Glutamatergic neuron (in vitro differentiated cells): Measurements from ENCODE around the gene CDRT4. TPM values are rescaled to one million over a fixed set of nuclear protein-coding genes. Genes with fewer than 3 reads are reported as not detected.

Experiments
- DNase-seq: peaks from one replicate; pipeline ENCODE4 v3.0.0; 2022
- H3K27ac Mint-ChIP-seq: one replicate; pipeline ENCODE4 v1.8.0; 2020; ENCODE audit warnings: mild to moderate bottlenecking, mixed read lengths, inconsistent platforms; ENCODE audit not compliant: unreplicated experiment
- H3K27me3 Mint-ChIP-seq: one replicate; pipeline ENCODE4 v1.8.0; 2020; ENCODE audit warnings: mild to moderate bottlenecking, moderate library complexity, mixed read lengths, inconsistent platforms; ENCODE audit not compliant: unreplicated experiment
- H3K36me3 Mint-ChIP-seq: one replicate; pipeline ENCODE4 v1.8.0; 2020; ENCODE audit warnings: mild to moderate bottlenecking, mixed read lengths, inconsistent platforms; ENCODE audit not compliant: unreplicated experiment
- H3K4me1 Mint-ChIP-seq: one replicate; pipeline ENCODE4 v1.8.0; 2020; ENCODE audit warnings: mild to moderate bottlenecking, low read depth, mixed read lengths, inconsistent platforms; ENCODE audit not compliant: unreplicated experiment
- H3K4me3 Mint-ChIP-seq: one replicate; pipeline ENCODE4 v1.8.0; 2020; ENCODE audit warnings: mild to moderate bottlenecking, mixed read lengths, inconsistent platforms; ENCODE audit not compliant: unreplicated experiment
- H3K9me3 Mint-ChIP-seq: one replicate; pipeline ENCODE4 v1.8.0; 2020; ENCODE audit warnings: mild to moderate bottlenecking, moderate library complexity, mixed read lengths, inconsistent platforms; ENCODE audit not compliant: unreplicated experiment
- total RNA-seq: library from RNA; stranded (reverse); fragmentation: NEBNext Ultra II Directional; extraction: Animal tissue kit (Norgen Biotek cat#: 25700); gene quantifications from one replicate; pipeline ENCODE4 v1.2.1, GENCODE V29; 2021; ENCODE audit not compliant: unreplicated experiment
- TF ChIP-seq, protein P1 (sequence below): fragments of 200-600 bp; sonication (generic); IDR thresholded peaks from one replicate; pipeline ENCODE4 v1.5.0; 2021; ENCODE audit not compliant: partially characterized antibody, unreplicated experiment

The CDRT4 gene
- total RNA-seq, 1 donor from 2014 or later, result 13.1 TPM

DNA sequence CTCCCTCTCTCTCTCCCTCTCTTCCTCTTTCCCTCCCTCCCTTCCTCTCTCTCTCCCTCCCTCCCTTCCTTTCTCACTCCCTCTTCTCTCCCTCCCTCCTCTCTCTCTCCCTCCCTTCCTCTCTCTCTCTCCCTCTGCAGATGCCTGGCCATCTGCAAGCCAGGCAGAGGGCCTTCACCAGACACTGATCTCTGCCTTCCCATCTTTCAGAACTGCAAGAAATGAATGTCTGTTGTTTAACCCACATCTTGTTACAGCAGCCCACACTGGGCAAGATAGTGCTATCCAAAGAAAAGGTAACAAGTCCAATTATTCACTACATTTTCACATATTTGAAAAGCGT, 26.2 kb upstream of the CDRT4 start:
- Mint-ChIP-seq H3K9me3 (peaks cover 4% of the 10 kb centered on the region), H3K27ac (no peak overlapping the region), H3K4me1 (peaks cover 10% of the 10 kb centered on the region), H3K4me3 (no peak overlapping the region), H3K36me3 (no peaks in the 10 kb centered on the region), H3K27me3 (no peaks in the 10 kb centered on the region)
- no peak for DNase-seq
- TF ChIP-seq, protein P1, sequence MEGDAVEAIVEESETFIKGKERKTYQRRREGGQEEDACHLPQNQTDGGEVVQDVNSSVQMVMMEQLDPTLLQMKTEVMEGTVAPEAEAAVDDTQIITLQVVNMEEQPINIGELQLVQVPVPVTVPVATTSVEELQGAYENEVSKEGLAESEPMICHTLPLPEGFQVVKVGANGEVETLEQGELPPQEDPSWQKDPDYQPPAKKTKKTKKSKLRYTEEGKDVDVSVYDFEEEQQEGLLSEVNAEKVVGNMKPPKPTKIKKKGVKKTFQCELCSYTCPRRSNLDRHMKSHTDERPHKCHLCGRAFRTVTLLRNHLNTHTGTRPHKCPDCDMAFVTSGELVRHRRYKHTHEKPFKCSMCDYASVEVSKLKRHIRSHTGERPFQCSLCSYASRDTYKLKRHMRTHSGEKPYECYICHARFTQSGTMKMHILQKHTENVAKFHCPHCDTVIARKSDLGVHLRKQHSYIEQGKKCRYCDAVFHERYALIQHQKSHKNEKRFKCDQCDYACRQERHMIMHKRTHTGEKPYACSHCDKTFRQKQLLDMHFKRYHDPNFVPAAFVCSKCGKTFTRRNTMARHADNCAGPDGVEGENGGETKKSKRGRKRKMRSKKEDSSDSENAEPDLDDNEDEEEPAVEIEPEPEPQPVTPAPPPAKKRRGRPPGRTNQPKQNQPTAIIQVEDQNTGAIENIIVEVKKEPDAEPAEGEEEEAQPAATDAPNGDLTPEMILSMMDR, result no peak

DNA sequence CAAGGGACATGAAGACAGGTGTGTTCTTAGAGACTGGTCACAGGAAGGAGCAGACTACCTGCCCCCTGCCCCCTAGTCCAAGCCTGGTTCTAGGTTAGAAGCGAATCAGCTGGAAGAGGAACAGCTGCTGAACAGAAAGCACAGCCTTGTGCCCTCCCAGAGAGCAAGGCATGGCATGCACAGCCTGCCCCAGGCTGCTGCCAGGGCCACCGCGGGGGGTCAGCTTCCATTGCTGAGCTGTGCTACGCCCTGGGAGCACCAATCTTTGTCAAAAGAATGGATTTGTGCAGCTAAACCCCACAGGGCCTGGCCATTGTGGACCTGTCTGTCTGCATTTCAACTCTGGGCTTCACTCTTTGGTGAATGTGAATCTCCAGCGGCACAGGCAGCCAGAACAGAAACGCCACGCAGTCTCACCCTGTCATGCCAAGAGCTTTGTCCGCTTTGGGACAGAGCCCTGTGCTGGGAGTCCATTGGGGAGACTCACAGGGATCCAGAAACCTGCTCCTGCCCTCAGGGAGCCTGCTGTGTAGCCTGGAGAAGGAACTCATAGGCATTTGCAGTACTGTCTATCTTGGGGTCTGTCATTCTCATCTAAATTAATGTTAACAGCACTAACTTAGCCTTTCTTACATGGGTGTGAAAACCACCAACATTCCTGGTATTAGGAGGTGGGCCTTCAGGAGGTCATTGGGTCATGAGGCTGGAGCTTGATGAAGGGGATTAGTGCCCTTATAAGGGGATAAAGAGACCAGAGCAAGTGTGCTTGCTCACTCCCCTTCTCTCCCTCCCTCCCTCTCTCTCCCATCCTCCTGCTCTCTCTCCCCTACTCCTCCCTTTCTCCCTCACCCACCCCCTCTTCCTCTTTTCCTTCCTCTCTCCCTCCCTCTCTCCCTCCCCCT, 25.6 kb upstream of the CDRT4 start:
- DNase-seq, result no peak
- no peak overlapping the region for H3K27ac Mint-ChIP-seq
- H3K27me3 Mint-ChIP-seq, result no peaks in the 10 kb centered on the region
- H3K36me3 Mint-ChIP-seq, result no peaks in the 10 kb centered on the region
- H3K4me1 Mint-ChIP-seq, result peaks cover 10% of the 10 kb centered on the region
- TF ChIP-seq, protein P1, result no peak
- peaks cover 4% of the 10 kb centered on the region for H3K9me3 Mint-ChIP-seq
- H3K4me3 Mint-ChIP-seq, result no peak overlapping the region

DNA sequence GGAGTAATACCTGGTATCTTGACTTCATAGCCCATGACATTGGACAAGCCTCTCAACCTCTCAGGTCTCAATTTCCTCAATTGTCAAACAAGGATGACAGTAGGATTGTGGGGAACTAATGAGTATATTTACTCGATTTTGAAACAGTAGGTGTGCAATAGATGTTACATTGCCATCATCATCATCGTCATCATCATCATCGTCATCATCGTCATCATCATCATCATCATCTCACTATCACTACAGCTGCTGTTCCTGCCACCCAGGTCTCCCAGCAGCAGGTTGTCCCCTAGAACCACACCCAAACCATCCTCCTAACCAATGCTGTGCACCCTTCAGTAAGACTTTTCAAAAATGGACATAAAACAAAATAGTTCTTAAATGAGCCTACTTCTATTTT, 24.8 kb upstream of the CDRT4 start:
- H3K27ac Mint-ChIP-seq, result no peak overlapping the region
- TF ChIP-seq, protein P1, result no peak
- peaks cover 10% of the 10 kb centered on the region for H3K4me1 Mint-ChIP-seq
- no peak overlapping the region for H3K4me3 Mint-ChIP-seq
- no peak for DNase-seq
- H3K9me3 Mint-ChIP-seq, result peaks cover 7% of the 10 kb centered on the region
- H3K36me3 Mint-ChIP-seq, result no peaks in the 10 kb centered on the region
- no peaks in the 10 kb centered on the region for H3K27me3 Mint-ChIP-seq

GRCh38 chr17:15490634-15491261, 23.3 kb upstream of the CDRT4 start:
- H3K4me3 Mint-ChIP-seq, result no peak overlapping the region
- TF ChIP-seq, protein P1, result no peak
- H3K27me3 Mint-ChIP-seq, result no peaks in the 10 kb centered on the region
- H3K4me1 Mint-ChIP-seq, result peaks cover 10% of the 10 kb centered on the region
- DNase-seq, result peak; percentile 28
- H3K27ac Mint-ChIP-seq, result peak overlapping the region; percentile 64
- peaks cover 7% of the 10 kb centered on the region for H3K9me3 Mint-ChIP-seq
- H3K36me3 Mint-ChIP-seq, result no peaks in the 10 kb centered on the region

DNA sequence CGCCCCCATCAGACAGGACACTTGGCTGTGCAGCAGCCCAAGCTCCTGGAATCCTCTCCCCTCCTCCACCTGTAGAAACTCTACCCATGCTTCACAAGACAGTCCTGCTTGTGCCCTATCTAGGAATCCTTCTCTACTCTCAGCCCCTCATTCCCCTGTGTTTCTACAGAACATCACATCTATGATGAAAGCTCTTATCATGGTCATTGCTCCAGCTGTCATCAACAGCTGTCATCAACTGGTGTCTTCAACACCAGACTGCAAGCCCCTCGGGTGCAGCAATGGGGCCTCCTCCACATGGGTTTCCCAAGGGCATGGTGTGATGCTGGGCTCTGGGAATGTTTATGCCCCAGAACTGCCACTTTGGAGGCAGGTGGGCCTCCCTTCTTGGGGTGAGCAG, 21.1 kb upstream of the CDRT4 start:
- TF ChIP-seq, protein P1, result no peak
- no peak for DNase-seq
- H3K4me3 Mint-ChIP-seq, result no peak overlapping the region
- no peaks in the 10 kb centered on the region for H3K36me3 Mint-ChIP-seq
- H3K4me1 Mint-ChIP-seq, result peaks cover 10% of the 10 kb centered on the region
- peaks cover 7% of the 10 kb centered on the region for H3K9me3 Mint-ChIP-seq
- H3K27ac Mint-ChIP-seq, result no peak overlapping the region
- no peaks in the 10 kb centered on the region for H3K27me3 Mint-ChIP-seq
